ENCODE results near the gene FOXO3. TPM values are rescaled to one million over a fixed set of nuclear protein-coding genes. Genes with fewer than 3 reads are reported as not detected.
A peak's percentile ranks its signal among the peaks of the same experiment; 100 is the strongest.
"Not testable (repeated sequence)": the region's sequence is repeated elsewhere in the genome, so short reads cannot be mapped to it uniquely, and the experiment has no call there.

The FOXO3 gene
- total RNA-seq, 4 donors from 2014 or later, result 110 to 176 (median 139) TPM

DNA sequence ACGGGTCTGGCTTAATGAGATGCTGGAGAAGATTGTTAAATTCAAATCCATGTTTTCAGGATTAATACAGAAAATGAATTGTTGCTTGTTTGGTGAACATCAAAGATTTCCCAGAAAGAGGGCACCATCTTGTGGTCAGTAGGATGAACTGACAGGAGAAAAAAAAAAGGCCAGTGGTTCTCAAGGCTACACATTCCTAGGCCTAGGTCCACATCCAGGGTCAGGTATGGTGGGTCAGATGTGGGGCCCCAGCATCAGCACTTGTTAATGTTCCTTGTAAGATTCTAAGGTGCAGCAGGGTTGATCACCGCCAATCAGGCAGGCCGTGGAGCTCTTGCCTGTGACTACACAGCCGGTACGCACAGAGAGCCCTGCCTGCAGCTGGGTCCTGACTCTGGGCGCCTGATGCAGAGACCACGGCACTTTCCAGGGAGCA is 34.0 kb upstream of the FOXO3 start:
- TF ChIP-seq POLR2A (IDR thresholded peaks at IDR 0.05), result no peak
- TF ChIP-seq, protein P1, sequence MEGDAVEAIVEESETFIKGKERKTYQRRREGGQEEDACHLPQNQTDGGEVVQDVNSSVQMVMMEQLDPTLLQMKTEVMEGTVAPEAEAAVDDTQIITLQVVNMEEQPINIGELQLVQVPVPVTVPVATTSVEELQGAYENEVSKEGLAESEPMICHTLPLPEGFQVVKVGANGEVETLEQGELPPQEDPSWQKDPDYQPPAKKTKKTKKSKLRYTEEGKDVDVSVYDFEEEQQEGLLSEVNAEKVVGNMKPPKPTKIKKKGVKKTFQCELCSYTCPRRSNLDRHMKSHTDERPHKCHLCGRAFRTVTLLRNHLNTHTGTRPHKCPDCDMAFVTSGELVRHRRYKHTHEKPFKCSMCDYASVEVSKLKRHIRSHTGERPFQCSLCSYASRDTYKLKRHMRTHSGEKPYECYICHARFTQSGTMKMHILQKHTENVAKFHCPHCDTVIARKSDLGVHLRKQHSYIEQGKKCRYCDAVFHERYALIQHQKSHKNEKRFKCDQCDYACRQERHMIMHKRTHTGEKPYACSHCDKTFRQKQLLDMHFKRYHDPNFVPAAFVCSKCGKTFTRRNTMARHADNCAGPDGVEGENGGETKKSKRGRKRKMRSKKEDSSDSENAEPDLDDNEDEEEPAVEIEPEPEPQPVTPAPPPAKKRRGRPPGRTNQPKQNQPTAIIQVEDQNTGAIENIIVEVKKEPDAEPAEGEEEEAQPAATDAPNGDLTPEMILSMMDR (IDR thresholded peaks at IDR 0.05), result no peak
- 43 to 73% methylated on average over 2 to 7 of the region's 7 CpGs for WGBS, 2 donors
- DNase-seq (ENCODE audit: low spot score in 2 of 2), result no peak
- intact Hi-C loops (cut with DNase I; ENCODE audit: low total_unique reads), result loop anchor here (10.0 kb wide), 1 partner anchor 412 kb away; no protein-coding TSS in a partner anchor
- H3K4me3 ChIP-seq (ENCODE audit: low read depth, poor library complexity, severe bottlenecking), result no peak overlapping the region

DNA sequence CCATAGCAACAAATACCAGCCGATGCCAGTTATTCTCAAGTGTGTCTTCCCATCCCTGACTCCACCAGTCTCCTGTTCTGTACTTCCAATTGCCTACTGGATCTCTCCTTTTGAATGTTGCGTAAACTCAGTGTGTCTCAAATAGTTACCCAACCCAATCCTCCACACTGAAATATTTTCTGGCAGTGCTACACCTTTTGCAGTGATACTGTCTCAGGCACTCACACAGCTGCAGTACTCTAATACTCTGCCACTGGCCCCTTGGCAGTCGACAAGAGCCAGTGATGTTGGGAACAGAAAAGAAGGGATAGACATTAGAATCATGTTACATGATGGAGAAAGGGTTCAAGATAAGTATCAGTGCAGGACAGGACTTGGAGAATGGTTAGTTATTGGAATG is 31.8 kb upstream of the FOXO3 start:
- no peak for DNase-seq (ENCODE audit: low spot score in 2 of 2)
- TF ChIP-seq POLR2A (IDR thresholded peaks at IDR 0.05), result no peak
- TF ChIP-seq, protein P1 (IDR thresholded peaks at IDR 0.05), result no peak
- 59 to 60% methylated on average over 3 of the region's 3 CpGs for WGBS, 2 donors
- intact Hi-C loops (cut with DNase I; ENCODE audit: low total_unique reads), result loop anchor here (10.0 kb wide), 1 partner anchor 414 kb away; no protein-coding TSS in a partner anchor
- H3K4me3 ChIP-seq (ENCODE audit: low read depth, poor library complexity, severe bottlenecking), result no peak overlapping the region

DNA sequence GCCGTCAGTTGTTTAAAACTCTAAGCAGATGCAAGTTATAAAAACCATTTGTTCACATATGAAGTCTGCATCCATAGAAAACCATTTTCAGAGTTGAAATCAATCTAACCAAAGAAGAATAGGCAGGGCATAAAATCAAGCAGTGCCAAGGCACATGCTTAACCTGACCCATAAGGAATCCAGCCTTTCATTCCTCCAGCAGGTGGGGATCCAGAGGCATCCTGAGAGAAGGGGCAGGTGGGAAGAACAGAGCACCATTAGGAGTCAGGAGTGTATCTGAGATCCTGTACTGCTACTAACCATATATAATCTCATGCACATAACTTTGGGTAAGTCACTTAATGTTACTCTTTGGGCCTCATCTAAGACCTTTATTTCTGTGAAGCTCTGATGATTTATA is 29.4 kb upstream of the FOXO3 start:
- no peak for TF ChIP-seq POLR2A (IDR thresholded peaks at IDR 0.05)
- TF ChIP-seq, protein P1 (IDR thresholded peaks at IDR 0.05), result no peak
- intact Hi-C loops (cut with DNase I; ENCODE audit: low total_unique reads), result no loop called here
- no peak overlapping the region for H3K4me3 ChIP-seq (ENCODE audit: low read depth, poor library complexity, severe bottlenecking)
- no peak for DNase-seq (ENCODE audit: low spot score in 2 of 2)
- WGBS, 2 donors, result 76 to 86% methylated on average over 1 of the region's 1 CpG

DNA sequence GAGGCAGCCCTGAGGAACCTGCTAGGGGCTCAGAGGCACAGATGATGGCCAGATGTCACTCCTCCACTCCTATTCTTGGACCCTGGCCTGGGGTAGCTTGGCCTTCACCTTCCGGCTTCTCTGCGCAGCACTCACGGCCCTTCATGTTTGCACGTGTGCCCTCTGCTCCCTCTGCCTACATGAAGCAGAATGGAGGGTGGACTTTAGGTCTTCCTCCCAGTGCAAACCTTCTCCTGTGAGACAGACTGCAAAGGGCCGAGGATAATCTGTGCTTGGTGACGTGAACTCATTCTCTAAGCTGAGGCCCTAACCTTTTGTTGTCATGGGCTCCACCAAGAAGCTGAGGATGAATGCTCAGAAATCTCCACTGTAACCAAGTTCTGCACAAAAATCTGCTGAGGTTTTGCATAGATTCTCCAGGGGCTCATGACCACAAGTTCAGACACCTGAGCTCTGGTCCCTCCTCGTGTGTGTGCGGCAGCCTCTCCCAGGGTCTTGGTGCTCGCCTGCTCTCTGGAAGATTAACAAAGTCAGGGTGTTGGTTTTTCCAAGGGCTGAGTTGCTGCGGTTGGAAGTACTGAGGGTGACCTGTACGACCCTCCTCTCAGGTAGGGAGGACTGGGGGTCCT is 25.5 kb upstream of the FOXO3 start:
- no peak for TF ChIP-seq POLR2A (IDR thresholded peaks at IDR 0.05)
- TF ChIP-seq, protein P1 (IDR thresholded peaks at IDR 0.05), result no peak
- WGBS, 2 donors, result 87 to 94% methylated on average over 11 of the region's 11 CpGs
- no peak overlapping the region for H3K4me3 ChIP-seq (ENCODE audit: low read depth, poor library complexity, severe bottlenecking)
- DNase-seq (ENCODE audit: low spot score in 2 of 2), result no peak
- intact Hi-C loops (cut with DNase I; ENCODE audit: low total_unique reads), result no loop called here

DNA sequence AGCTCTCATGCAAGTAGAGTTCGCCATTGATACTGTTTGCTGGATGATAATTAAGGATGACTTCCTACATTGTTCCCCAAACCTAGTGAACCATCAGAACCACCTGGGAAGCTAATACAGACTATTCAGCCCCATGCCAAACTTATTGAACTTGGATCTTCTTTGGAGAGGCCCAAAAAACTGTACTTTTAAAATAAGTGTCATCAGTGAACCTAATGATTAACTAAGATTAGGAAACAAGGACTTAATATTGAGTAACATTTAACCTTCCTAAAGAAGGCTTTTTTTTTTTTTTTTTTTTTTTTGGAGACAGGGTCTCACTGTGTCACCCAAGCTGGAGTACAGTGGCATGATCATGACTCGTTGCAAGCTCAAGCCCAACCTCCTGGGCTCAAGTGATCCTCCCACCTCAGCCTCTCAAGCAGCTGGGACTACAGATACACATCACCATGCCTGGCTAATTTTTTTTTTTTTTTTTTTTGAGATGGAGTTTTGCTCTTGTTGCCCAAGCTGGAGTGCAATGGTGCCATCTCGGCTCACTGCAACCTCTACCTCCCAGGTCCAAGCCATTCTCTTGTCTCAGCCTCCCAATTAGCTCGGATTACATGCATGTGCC is 24.7 kb upstream of the FOXO3 start:
- DNase-seq (ENCODE audit: low spot score in 2 of 2); intact Hi-C loops (cut with DNase I; ENCODE audit: low total_unique reads): not testable (repeated sequence)
- 90 to 91% methylated on average over 4 of the region's 4 CpGs for WGBS, 2 donors

DNA sequence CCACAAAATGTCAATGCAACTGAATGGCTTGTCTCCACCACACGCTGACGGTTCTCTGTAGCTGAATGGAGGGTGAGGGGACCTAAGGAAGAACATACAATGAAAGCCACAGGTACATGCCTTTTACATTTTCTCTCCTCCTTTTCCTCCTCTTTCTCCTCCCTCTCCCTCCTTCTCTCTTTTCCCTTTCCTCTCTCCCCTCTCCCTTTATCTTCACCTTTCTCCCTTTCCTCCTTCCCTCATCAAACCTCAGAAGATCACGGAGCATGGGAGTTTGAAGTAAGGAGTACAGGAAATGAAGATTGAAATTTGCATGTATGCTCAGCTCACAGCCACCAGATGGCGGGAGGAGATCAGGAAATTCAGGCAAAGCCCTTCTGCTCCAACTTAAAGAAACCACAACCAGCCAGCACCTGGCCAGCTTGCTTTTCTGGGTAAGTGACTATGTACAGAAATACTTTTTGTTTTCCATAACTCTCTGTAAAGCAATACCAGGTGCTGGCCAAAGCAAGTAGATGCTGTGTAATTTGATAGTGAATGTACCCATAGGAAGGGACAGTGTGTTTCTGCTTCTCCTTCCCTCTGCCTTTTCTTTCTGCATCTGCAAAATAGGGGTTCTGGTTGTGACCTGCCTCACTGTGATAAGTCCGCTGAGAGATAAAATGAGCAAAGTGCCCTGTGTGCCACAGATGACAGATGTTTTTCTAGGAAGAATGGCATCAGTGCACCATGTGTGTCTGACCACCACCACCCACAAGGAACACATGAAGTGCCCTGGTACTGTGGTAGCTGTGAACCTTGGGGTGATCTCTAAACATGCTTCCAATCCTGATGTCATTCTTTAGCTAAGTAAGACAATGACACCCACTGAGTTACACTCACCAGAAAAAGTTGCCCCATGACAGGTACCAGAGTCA is 18.6 kb upstream of the FOXO3 start:
- TF ChIP-seq POLR2A (IDR thresholded peaks at IDR 0.05), result no peak
- TF ChIP-seq, protein P1 (IDR thresholded peaks at IDR 0.05), result peak in 1 of 3 donors; percentile 94
- H3K4me3 ChIP-seq (ENCODE audit: low read depth, poor library complexity, severe bottlenecking), result no peak overlapping the region
- WGBS, 2 donors, result 16 to 21% methylated on average over 5 of the region's 5 CpGs
- intact Hi-C loops (cut with DNase I; ENCODE audit: low total_unique reads), result loop anchor here (5.0 to 10.0 kb wide), 4 partner anchors 243 to 533 kb away; no protein-coding TSS in a partner anchor
- DNase-seq (ENCODE audit: low spot score in 2 of 2), result peak; percentile 73 to 90

More for the DNA sequence above, 24.7 kb upstream of the FOXO3 start:
- not testable (repeated sequence) for H3K4me3 ChIP-seq (ENCODE audit: low read depth, poor library complexity, severe bottlenecking)

Measured in lower leg skin (tissue), 4 donors.